Dedifferentiated amniotic fluid mesenchymal stem cell (primary cell): Measurements from ENCODE around the gene NIPA2.

ENCODE experiments used
- DNase-seq: peaks from one replicate; pipeline ENCODE4 v3.0.0-alpha.2; 2016; ENCODE audit errors: extremely low spot score

NIPA2 gene

GRCh38 chr15:22902981-22903380 lies 64.5 kb downstream of the NIPA2 start:
- DNase-seq: no peak

- no peak for DNase-seq
These were observed 65.0 kb downstream of the NIPA2 start for GRCh38 chr15:22903427-22903826.

GRCh38 chr15:22903961-22904534 lies 65.6 kb downstream of the NIPA2 start:
- DNase-seq: no peak

- DNase-seq: no peak
These were observed 66.3 kb downstream of the NIPA2 start for GRCh38 chr15:22904736-22905135.

GRCh38 chr15:22907161-22907950 lies 68.9 kb downstream of the NIPA2 start:
- no peak for DNase-seq

DNA sequence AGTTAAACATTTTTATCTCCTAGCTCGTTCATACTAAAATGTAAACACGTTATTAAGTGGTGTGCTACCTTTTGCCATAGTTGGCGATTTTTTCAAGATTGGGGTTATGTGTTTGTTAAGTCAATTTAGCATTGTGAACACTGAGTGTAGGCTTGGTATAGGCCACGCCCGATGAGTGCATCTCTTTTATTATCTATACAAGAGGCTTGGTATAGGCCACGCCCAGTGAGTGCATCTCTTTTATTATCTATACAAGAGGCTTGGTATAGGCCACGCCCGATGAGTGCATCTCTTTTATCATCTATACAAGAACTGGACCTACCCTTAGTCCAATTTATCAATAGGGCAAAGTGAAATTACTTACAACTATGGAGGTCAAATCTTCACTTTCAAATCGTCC lies 70.4 kb downstream of the NIPA2 start:
- no peak for DNase-seq

DNA sequence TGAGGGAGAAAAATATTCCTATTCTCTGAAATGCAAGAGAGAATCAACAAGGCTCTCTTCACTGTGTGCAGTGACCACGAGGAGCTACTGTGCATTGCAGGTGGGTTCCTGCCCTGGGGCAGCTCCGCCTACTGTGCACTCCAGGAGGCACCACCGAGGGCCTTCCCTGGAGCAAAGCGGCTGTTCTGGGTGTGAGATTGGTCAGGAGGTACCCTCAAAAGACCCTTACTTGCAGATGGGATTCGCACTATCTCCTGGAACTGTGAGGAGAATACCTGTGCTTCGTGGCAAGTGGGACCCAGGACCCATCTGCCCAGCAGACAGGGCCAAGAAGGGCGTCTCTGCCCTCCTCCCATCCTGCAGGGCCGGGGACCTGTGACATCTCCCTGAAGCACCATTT lies 72.8 kb downstream of the NIPA2 start:
- DNase-seq: no peak

DNA sequence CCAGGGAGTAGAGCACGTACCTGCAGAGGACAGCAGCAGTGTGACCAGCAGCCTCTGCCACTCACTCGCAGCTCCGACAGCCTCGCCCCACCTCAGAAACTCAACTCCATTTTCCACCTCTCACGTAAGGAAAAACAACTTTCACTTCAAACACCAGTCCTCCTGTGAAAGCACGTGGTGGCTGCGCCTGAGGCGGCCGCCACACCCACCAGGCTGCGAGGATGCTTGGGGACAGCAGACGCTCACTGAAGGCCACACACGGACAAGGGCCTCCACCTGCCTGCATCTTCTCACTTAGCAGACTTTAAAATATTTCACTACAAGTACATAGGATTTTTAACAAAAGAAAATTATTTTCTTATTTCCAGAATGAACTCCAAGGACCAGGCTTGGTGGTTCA lies 73.8 kb downstream of the NIPA2 start:
- DNase-seq: no peak

DNA sequence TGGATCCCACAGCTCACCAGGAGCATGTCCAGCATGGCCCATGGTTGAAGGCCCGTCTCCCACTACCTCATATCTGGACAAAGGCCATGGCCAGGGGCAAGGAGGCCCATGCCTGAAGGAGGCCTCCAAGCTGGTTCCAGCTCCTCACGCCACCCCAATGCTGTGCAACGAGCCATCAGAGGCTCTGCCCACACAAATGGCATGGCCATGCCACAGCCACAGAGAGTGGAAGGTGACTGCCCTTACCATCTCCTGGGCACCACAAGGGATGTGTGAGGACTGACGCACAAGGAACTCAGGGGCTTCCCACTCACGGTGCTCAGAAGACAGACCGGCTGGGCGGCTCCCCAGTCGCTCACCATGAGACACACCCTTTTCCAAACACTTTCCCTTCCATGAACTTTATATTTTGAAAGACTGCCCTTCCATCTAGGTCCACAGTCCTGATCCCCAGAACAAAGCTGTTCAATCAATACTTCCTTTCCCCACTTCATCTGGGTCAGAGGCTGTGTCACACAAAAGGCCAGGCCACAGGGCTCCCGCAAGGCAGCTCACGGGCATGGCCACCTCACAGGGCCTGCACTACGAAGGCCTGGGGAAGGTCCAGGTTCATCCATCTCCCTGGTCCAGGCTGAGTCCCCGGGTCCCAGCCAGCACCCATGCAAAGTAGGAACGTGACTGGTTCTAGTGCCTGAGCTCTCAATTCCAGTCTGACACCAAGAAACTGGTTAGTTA lies 75.3 kb downstream of the NIPA2 start:
- no peak for DNase-seq

- DNase-seq: no peak
These were observed 77.5 kb downstream of the NIPA2 start for GRCh38 chr15:22915866-22916515.

DNA sequence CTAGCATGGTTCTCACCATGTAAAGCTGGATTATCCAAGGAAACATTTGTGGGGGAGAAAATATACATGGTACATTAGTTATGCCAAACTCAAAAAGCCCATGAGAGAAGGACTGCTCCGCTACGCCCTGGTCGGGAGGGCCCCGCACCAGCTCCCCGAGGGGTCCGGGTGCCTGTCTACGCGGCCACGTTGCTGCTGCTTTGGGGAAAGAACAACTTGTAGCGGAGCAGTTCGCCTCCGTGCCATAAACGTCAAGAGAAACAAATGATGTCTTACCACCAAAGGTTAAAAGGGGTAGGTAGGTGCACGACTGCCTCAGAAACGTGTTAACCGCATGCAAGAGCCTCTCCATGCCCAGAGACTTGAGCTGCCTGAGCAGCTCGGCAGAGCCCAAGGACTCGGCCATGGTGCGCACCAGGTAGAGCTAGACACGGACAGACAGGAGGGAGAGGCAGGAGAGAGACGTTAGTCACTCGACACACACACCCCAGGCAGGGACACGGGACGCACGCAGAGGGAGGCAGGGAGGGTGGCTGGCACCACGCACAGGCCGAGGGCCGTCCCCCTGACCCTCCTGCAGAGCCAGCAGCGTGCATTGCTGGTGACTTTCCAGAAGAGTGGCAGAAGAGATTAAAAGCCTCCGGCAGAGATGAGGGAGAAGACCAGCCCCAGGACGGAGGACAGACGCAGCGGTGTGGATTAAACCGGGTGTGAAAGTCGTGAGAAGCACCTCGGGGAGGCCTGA lies 78.3 kb downstream of the NIPA2 start:
- DNase-seq: no peak

- no peak for DNase-seq
These were observed 79.1 kb downstream of the NIPA2 start for GRCh38 chr15:22917556-22917955.
